Astrocyte of the spinal cord (primary cell): Measurements from ENCODE around the gene GAS6.

Experiments used
- DNase-seq: peaks from one replicate; pipeline ENCODE4 v3.0.0; 2011; ENCODE audit warnings: low read depth, low spot score
- H3K4me3 ChIP-seq: 2 replicates; pipeline ENCODE4 v1.5.1; 2011; ENCODE audit warnings: low read depth, mild to moderate bottlenecking, low read length, moderate library complexity
- CTCF ChIP-seq: IDR thresholded peaks from 2 replicates; pipeline ENCODE4 v1.5.1; 2012; ENCODE audit warnings: low read depth, mild to moderate bottlenecking, low read length, inconsistent platforms
- in situ Hi-C: cut with HindIII; loops from 2 replicates; pipeline ENCODE4 v1.10.0; 2017; ENCODE audit warnings: low sequenced_read_pairs

The GAS6 gene

GRCh38 chr13:113822956-113823744 lies 40.7 kb downstream of the GAS6 start:
- no peak for TF ChIP-seq CTCF
- H3K4me3 ChIP-seq: no peak overlapping the region
- DNase-seq: no peak
- in situ Hi-C loops: no loop called here

GRCh38 chr13:113822266-113822665 lies 41.6 kb downstream of the GAS6 start:
- no peak for DNase-seq
- H3K4me3 ChIP-seq: no peak overlapping the region
- TF ChIP-seq CTCF: no peak
- in situ Hi-C loops: no loop called here

GRCh38 chr13:113821847-113822246 lies 42.0 kb downstream of the GAS6 start:
- in situ Hi-C loops: no loop called here
- no peak for TF ChIP-seq CTCF
- no peak overlapping the region for H3K4me3 ChIP-seq
- DNase-seq: no peak

- H3K4me3 ChIP-seq: peak overlapping the region; percentile 2
- DNase-seq: peak; percentile 99
- in situ Hi-C loops: no loop called here
- TF ChIP-seq CTCF: peak; percentile 25
Observed at GRCh38 chr13:113820813-113821651, 42.8 kb downstream of the GAS6 start.

GRCh38 chr13:113819731-113820715 lies 43.9 kb downstream of the GAS6 start:
- in situ Hi-C loops: no loop called here
- no peak overlapping the region for H3K4me3 ChIP-seq
- DNase-seq: peak; percentile 54
- TF ChIP-seq CTCF: no peak

- in situ Hi-C loops: no loop called here
- DNase-seq: no peak
- no peak for TF ChIP-seq CTCF
- no peak overlapping the region for H3K4me3 ChIP-seq
Observed at GRCh38 chr13:113819341-113819730, 44.5 kb downstream of the GAS6 start.
